ENCODE results near the gene RHOU.

DNA sequence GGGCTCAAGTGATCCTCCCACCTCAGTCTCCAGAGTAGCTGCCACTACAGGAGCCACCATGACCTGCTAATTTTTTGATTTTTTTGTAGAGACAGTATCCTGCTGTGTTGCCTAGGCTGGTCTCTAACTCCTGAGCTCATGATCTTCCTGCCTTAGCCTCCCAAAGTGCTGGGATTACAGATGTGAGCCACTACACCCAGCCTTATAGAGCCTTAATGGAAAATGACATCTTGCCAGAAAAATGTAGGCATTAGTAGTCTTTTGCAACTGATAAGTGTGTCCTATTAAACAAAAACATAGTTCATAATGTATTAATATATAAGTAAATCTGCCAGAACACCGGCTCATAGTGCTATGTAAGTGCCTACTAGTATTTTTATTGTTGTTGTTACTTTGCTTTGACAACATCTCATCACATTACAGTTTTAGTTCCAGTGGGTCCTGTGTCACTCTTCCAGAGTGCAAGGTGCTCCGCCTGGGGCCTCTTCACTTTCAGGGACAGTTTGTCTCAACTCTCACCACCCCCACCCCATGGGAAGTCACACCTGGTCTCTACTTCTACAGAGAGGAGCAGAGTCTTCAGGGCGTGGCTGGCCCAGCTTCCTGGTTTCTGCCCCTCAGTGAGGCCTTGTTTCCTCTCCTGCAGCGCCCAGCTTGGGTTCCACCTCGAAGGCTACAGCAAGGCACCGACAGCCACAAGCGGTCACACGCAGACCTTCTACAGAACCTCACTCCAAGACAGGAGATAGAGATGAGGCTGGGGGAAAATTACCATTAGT is 30.1 kb downstream of the RHOU start:
- TF ChIP-seq POLR2A (IDR thresholded peaks at IDR 0.05), result no peak
- TF ChIP-seq, protein P1, sequence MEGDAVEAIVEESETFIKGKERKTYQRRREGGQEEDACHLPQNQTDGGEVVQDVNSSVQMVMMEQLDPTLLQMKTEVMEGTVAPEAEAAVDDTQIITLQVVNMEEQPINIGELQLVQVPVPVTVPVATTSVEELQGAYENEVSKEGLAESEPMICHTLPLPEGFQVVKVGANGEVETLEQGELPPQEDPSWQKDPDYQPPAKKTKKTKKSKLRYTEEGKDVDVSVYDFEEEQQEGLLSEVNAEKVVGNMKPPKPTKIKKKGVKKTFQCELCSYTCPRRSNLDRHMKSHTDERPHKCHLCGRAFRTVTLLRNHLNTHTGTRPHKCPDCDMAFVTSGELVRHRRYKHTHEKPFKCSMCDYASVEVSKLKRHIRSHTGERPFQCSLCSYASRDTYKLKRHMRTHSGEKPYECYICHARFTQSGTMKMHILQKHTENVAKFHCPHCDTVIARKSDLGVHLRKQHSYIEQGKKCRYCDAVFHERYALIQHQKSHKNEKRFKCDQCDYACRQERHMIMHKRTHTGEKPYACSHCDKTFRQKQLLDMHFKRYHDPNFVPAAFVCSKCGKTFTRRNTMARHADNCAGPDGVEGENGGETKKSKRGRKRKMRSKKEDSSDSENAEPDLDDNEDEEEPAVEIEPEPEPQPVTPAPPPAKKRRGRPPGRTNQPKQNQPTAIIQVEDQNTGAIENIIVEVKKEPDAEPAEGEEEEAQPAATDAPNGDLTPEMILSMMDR (IDR thresholded peaks at IDR 0.05), result no peak
